ENCODE data around the gene SLC38A2.

The SLC38A2 gene

DNA sequence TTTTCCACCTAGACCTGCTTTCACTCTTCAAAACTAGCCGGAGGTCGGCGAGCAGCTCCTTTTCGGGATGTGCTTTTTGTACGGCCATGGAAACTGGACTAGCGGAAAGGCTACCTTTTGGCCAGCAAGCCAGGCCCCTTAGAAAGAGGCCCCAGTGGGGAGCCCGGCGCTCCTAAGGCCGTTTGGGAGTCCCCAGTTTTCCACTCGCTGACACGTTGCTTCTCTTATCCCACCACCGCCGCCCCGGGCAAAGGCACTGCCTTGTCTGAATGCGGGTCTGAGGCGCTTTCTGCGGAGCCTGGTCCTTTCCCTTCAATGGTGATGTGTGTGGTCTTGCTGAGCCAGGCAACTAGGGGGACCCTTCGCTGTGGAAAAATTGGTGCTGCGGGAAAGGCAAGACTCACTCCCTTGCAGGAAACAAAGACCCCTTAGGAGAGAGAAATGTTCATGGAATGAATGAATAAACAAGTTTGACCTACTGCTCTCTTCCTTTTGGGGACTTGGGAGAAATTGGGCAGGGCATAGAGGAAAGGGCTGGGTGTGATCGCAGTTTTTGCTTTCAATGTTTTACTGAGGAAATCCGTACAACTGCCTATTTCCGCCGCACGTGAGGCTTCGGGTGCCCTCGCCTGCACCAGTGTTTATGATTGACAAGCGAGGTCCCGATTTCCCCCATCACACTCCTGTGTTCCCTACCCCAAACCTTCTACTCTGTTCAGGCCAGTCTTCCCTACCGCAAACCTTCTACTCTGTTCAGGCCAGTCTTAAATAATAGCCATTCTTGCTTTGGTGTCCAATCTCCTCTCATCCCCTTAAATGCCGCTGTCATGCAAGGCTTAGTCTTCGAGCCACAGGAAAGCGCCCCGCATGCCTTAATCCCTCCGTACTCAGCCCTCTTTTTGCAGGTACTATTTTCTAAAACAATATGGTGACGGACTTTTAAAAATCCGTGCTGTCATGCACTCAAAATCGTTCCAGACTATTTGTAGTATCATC lies 1.0 kb upstream of the SLC38A2 start:
- DNase-seq: no peak

GRCh38 chr12:46371718-46372543 lies 642 bp downstream of the SLC38A2 start:
- DNase-seq: peak; percentile 16

DNA sequence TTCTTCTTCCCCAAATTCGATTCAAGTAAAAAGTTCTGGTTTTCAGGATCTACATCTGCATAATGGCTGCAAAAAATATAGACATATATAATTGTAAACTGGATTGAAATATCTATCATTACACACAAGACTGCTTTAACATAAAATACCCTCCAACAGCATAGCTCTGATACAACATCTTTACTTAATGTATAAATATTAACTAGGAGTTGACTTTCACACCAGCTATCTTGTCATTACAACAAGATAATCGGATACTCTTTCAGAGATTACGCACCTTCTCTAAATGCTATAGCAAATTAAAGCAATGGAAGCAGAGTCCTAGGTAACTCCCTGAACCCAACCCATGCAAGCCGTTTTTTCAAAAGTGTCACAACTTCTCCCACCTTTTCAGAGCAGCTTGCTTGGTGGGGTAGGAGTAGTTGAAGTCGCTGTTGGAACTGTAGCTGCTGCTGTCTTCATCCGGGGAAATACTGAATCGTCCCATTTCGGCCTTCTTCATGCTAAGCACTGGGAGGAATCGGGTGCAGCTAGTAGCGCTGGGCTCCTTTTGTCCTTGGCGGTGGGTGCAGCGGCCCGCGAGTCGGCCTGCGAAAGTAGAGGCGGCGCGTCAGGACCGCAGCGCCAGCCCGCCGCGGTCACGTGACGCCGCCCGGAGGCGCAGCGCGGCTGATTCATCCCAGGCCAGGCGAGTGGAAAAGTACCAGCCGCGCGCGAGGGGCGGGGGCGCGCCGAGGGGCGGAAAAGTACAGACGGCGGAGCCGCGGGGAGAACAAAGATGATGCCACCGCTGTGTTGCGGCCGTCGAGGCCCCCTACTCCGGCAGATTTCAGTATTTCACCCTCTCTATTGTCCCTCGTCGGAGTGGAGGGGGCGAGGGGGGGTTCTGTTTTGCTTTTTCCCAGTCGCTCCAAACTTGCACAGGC lies 1.5 kb downstream of the SLC38A2 start:
- peak; percentile 82 for DNase-seq

- DNase-seq: no peak
Measured at GRCh38 chr12:46370380-46370734, 2.2 kb downstream of the SLC38A2 start.

DNA sequence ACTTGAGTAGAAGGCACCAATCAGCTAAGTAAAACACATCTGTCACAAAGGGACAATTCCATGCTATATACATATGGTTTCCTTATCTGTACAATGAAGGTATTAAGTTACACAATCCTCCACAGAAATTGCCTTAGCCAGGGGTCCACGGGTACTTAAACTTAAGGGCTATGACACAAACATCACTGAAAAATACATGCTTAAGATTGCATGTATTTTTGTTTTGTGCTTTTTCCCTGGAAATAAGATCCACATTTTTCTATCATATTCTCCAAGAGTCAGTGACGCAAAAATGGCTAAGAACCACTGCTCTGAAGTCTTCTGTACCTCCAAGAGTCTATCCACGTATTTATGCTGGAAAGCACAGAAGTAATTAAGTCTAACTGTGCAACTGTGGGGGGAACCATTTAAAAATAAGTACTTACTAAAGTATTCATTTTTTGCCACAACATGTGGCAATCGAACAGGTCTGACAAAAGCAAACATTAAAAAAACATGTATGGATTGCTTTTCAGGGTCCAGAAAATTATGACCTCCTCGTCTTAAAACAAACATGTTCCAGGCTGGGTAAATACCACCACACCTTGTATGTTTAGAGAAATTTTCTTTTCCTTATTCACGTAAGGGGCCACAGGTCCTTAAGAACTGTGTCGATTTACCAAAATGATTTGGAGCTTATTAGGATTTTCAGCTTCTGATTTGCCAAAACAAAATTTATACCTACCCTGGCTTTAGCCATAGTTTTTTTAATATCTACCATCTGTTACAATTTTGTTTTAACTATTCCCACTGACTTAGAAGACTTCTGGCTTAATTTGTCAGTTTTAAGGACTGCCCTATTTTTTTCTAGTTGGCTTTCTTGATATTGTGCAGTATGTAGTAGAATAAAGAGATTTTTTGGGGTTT lies 2.8 kb downstream of the SLC38A2 start:
- DNase-seq: no peak

- no peak for DNase-seq
Measured at GRCh38 chr12:46369095-46369473, 3.5 kb downstream of the SLC38A2 start.

GRCh38 chr12:46368684-46369083 lies 3.9 kb downstream of the SLC38A2 start:
- no peak for DNase-seq

DNA sequence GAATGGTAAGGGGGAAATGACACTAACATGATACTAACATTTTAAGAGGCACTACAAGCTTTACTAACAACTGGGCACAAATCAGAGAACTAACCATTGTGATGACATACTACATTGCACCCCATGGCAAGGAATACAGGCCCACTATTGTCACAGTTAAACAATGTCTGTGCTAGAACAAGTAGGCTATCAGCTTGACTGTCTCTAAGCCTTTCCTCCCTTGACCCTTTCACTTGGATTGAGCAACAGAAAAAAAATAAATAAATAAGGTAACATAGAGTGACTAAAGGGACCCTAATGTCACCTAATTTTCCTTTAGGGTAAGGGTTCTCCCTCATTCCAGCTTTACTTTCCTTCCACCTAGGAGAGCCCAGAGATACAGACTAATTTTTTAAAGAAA lies 4.4 kb downstream of the SLC38A2 start:
- no peak for DNase-seq

DNA sequence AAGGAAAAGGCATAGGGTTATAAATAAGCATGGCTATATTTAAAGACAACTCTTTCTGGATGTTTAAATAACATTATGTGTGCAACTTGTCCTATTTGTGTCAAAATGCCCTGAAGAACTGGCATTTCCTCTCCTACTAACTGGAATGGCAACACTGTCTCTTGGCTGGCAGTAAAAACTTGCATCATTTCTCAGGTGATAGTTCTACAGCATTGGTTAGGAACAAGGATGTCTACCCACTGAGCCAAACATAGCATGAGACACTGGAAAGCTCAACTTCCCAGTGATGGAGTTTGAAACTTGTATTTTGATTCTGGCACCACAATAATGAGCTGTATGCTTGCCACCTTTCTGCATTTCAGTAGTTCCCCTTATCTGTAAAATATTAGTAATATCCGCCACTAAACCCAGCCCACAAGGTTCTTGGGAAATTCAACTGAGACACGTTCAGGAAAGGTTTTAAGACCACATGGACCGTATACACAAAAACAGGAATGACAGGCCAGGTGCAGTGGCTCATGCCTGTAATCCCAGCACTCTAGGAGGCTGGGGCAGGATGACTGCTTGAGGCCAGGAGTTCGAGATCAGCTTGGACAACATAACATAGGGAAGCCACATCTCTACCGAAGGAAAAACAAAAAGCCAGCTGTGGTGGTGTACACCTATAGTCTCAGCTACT lies 5.1 kb downstream of the SLC38A2 start:
- no peak for DNase-seq

GRCh38 chr12:46366771-46367170 lies 5.8 kb downstream of the SLC38A2 start:
- DNase-seq: no peak

GRCh38 chr12:46365951-46366379 lies 6.6 kb downstream of the SLC38A2 start:
- no peak for DNase-seq

DNA sequence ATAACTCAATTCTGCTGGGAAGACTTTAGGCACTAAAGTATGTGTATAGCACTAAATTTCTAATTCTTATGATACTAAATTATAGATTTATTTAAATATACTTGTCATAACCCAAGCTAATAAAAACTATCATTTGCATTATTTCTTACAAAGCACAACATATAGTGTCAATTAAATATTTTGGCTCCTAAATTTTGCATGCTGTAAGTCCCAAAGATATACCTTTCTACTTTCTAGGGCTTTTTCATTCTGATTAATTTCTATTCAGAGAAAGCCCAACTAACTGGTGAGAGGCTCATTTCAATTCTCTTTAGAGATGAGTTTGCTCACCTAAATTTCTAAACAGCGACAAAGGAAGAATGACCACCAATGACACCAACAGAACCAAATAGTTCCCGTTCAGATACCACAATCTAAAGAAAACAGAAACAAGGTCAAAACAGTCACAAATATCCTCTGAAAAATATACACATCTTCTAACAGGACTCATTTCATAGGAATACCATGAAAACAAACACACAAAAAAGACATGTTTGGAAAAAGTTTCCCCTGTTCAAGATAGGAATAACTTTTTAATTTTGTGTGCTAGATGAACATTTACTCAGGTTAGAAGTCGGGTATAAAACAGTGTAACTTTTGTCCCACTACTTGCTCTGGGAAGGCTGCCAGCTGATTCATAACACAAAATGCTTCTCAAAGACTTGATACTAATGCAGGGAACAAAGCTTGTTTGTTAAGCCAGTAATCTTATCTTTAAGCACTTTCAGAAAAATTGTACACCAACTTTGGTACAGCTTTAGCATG lies 7.6 kb downstream of the SLC38A2 start:
- peak; percentile 37 for DNase-seq

DNA sequence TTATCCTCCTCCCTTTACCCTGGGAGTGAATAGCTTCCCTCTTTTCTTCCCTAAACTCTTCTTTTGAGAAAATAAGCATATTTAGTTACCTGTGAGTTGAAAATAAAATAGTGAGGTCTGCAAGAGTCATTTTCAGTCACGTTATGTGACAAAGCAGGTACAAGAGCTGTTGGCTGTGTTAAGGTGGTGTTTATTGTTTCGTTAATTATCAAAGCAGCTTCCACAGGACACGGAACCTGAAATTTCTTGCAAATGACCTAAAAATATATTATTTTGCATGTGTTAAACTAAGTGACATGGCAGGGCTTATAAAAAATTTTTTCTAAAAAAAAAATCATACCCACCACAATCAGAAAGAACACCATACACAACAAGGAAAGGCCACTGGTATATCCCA lies 8.3 kb downstream of the SLC38A2 start:
- DNase-seq: no peak

DNA sequence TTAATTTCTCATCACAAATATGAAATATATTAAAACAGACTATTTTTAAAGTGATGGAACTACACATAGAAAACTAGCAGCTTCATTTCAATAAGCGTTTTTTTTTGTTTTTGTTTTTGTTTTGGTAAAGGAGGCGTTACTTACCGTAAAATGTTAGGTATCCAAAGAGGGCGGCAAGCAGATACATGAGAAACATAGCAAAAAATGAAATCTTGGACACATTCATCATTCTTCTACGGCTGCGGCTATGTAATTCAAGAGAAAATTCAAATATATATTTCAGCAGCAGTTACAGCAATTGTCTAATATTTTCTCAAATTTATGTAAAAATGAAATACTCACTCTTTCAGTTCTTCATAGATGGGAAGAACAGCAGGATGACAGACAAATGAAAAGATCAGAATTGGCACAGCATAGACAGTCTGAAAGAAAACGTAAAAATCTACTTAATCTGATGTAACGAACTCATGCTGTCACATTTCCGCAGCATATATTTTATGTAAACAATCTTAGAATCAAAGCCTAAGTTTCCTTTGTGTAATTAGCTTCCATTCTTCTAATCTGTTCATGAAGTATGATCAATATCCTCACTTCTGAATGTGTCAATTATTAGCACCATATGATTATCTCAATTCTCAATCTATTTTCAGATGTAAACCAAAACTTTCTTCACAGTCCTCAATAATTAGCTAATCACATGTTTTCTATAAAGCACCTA lies 8.8 kb downstream of the SLC38A2 start:
- no peak for DNase-seq

DNA sequence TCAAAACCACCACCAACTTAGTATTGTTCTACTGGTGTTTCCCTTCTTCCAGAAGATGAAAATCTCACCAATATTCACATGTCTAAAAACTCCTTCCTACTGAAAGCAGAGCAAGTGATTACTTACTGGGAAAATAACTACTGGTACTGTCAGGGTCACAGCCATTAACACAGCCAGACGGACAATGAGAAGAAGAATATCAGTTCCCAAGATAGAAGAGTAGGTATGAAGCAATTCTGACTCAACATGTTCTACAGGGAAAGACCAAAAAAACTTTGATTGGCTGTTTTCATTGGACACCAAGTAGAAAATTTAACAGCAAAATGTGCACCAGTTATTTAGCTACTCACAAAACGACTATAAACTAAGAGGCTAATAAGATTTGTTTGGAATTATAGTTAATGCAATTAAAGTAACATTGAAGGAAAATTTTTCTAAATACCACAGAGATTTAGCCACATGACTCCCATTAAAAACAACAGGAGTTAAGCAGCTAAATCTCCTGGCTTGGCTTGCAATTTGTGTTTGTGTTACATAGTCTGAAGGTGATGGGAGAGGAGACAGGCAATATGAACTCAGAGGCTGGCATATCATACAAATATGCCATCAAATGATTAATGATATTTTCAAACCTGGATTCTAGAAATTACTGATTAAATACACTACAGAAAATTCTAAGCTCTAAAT lies 9.5 kb downstream of the SLC38A2 start:
- no peak for DNase-seq

- DNase-seq: no peak
Measured at GRCh38 chr12:46361667-46362034, 10.9 kb downstream of the SLC38A2 start.

DNA sequence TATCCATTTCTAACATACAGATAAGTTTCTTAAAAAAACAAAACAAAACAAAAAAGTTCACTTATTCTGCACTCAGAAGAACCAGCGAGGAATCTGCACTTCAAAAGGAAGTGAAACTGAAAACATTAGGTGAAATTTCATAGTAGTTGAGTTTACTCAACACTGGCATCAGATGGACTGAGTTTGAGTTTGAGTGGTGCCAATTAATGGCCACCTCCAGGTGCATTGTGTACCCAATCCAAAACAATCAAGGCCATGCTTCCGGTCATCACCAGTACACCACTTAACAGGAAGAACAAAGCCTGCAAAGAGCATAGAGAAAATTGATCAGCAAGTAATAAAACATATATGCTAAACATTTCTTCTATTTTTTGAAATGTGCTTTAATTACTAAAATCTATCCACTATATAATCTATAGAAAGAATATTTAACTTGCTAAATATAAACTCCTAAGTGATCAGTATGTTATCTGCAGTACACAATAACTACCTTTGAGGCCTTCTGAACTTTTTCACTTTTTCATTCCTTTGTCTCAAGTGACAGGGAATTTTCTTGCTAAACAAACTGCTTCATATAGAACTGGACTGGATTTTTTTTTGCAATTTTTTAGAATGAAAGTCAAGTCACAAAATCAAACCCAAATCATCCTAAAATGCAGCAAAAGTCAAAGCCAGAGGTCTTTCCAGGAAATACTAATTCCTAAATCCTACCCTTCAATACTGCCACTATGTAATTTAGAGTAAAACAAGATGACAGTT lies 11.5 kb downstream of the SLC38A2 start:
- no peak for DNase-seq

- DNase-seq: no peak
Measured at GRCh38 chr12:46360370-46360769, 12.2 kb downstream of the SLC38A2 start.
